HG02763 (cell line): ENCODE results near the gene ZNF195.
A peak's percentile ranks its signal among the peaks of the same experiment; 100 is the strongest.
"Not testable (repeated sequence)": the region's sequence is repeated elsewhere in the genome, so short reads cannot be mapped to it uniquely, and the experiment has no call there.

ENCODE experiments used
- ATAC-seq: cut with Tn5 transposase; IDR thresholded peaks from one replicate; pipeline ENCODE4 v1.9.1; 2021; ENCODE audit warnings: mild to moderate bottlenecking, moderate library complexity; ENCODE audit not compliant: unreplicated experiment

The ZNF195 gene

GRCh38 chr11:3378426-3379423 is at the start of gene ZNF195:
Gene ZNF195, minus strand, starts transcription at chr11:3379146. Its CDS starts 106 bp downstream, at chr11:3379040.
- peak; percentile 99 for ATAC-seq

- not testable (repeated sequence) for ATAC-seq
These were observed 49.1 kb upstream of the ZNF195 start for GRCh38 chr11:3428076-3428475.

DNA sequence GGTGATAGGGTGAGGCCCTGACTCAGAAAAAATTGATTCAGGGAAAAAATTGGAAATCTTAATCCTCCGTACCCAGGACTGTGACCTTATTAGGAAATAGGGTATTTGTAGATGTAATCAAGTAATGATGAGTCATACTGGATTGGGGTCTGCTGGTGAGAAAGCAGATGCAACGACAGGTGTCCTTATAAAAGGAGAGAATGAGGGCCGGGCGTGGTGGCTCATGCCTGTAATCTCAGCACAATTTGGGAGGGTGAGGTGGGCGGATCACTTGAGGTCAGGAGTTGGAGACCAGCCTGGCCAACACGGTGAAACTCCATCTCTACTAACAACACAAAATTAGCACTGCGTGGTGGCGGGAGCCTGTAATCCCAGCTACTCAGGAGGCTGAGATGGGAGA is 47.6 kb upstream of the ZNF195 start:
- ATAC-seq, result not testable (repeated sequence)

- not testable (repeated sequence) for ATAC-seq
These were observed 45.0 kb upstream of the ZNF195 start for GRCh38 chr11:3423928-3424327.

GRCh38 chr11:3423138-3423731 is 44.3 kb upstream of the ZNF195 start:
- not testable (repeated sequence) for ATAC-seq

DNA sequence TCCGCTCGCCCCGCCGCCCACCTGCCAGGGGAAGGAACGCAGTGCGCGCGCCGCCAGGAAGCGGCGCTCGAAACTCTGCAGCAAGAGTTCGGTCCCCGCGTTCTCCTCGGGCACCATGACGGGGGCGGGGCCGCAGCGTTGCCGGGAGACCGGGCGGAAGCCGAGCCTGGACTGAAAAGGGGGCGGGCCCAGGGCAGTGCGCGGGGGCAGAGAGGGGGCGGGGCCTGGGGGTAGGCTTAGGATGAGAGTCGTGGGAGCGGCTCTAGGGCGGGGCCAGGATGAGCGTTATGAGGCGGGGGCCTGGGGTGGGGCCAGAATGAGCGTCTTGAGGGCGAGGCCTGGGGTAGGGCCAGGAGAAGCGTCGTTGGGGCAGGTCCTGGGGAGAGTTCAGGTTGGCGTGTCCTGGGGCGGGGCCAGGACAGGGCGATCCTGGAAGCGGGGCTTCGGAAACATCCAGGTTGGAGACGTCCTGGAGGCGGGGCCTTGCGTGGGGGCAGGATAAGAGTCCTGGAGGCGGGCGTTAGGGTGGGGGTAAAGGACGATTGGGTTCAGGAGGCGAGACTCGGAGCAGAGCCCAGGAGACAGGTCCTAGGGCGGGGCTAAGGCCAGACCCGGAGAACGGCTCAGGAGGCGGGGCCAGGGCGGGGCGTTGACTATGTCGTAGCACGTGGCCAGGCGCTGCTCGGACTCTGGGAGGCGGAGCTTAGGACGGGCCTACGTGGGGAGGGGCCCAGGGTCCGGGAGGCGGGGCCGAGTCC is 43.6 kb upstream of the ZNF195 start:
- ATAC-seq, result peak; percentile 96

GRCh38 chr11:3421608-3422379 is 42.8 kb upstream of the ZNF195 start:
- ATAC-seq, result not testable (repeated sequence)

DNA sequence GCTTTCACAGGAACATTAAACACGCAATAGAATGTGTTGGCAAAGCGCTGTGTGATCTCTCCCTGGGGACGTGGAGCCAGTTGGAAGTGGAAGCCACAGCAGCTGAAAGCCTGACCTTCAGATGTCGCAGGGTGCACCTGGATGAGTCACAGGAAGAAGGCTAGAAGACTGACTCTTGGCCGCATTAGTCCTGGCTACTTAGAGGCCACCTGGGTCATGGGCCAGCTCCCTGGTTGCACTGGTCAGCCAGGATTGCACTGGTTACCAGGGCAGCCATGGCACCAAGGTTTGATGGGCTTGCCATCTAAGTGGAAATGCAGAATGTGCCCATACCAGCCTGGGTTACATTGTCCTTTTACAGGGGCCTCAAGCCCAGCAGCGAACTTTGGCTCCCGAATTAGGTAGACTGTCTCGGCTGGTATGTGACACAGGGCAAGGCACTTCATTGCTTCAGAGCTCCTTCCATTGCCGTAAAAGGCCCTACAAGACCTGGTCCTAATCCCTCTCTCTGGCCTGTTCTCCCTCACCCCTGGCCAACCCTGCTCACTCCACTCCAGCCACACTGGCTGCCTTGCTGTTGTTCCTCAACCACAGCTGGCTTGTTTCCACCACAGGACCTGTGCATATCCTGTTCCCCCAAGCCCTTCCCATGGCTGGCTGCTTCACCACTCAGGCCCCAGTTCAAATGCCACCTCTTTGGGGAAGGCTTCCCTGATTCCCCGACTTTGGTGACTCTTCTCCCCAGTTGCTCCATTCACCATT is 41.5 kb upstream of the ZNF195 start:
- not testable (repeated sequence) for ATAC-seq

DNA sequence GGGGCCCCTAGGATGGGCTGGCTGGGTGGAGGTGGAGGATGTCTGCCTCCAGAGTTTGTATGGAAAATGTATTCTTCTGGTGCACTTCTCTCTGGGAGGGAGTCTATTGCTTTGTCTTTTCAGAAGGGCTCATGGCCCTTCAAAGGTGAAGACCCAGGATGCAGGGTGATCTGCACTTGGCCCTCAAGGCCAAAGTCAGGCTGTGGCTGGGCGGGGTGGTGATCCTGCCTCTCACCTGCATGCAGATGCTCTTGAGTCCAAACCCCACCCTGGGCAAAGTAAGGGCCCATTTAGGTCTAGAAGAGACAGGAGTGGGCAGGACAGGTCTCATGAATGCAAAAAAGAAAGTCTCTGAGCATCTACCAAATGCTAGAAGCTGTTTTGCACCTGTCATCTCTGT is 40.5 kb upstream of the ZNF195 start:
- not testable (repeated sequence) for ATAC-seq

GRCh38 chr11:3417047-3417446 is 38.1 kb upstream of the ZNF195 start:
- not testable (repeated sequence) for ATAC-seq

DNA sequence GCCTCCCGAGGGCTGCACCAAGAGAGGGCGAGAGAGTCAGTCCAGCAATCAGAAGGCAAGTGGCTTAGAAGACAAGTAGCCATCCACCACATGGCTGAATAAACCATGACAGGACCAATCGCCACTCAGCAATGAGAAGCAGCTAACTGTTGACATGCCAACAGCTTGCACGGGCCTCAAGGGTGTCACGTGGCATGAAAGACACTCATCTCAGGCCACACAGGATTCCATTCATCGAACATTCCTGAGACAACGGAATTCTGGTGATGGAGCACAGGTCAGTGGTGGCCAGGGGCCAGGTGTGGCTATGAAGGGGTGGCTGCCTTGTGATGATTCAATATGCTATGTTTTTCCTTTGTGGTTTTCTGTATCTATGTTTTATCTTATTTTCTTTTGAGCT is 36.4 kb upstream of the ZNF195 start:
- not testable (repeated sequence) for ATAC-seq

GRCh38 chr11:3413666-3414065 is 34.7 kb upstream of the ZNF195 start:
- not testable (repeated sequence) for ATAC-seq

DNA sequence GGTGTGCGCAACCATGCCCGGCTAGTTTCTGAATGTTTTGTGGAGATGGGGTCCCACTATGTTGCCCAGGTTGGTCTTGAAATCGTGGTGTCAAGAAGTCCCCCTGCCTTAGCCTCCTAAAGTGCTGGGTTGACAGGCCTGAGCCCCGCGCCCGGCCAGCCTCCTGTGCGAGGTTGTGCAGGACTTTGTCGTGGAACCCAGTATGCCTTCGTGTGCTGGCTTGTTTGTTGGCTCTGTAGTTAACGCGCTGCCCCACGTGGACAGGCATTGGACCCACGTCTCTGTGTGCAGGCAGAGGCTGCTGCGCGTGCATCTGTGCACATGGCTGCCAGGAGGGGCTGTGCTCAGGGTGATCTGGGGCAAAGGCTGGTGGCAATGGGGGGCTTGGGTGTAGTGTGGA is 33.9 kb upstream of the ZNF195 start:
- no peak for ATAC-seq

- ATAC-seq, result not testable (repeated sequence)
These were observed 29.8 kb upstream of the ZNF195 start for GRCh38 chr11:3408722-3409121.

GRCh38 chr11:3408058-3408605 is 29.2 kb upstream of the ZNF195 start:
- ATAC-seq, result not testable (repeated sequence)

- ATAC-seq, result not testable (repeated sequence)
These were observed 28.0 kb upstream of the ZNF195 start for GRCh38 chr11:3406937-3407336.

DNA sequence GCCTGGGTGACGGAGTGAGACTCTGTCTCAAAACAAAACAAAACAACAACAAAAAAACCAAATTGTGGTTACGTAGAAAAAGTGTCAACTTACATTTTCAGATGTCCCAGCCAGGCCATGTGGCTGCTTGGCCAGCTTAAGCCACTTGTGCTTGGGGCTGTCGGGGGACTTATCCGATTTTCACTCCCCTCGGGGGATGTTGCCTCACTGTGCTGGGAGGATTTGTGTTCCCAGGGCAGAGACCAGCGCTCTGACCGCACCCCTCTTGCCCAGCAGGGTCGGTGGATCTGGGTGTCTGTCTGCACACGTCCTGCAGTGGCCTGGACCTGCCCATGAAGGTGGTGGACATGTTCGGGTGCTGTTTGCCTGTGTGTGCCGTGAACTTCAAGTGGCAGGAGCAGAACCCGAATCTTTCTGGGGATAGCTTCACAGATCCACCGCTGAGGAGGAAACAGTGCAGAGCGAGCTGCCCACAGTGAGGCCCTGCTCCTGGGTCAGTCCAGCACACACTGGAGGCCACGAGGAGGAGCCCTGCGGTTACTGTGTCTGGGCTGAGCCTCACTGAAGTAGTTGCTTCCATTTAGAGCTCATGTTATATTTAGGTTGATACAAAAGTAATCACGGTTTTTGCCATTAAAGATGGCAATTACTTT is 27.4 kb upstream of the ZNF195 start:
- not testable (repeated sequence) for ATAC-seq

- not testable (repeated sequence) for ATAC-seq
These were observed 25.4 kb upstream of the ZNF195 start for GRCh38 chr11:3404076-3404925.
